HG02970 (cell line): Measurements from ENCODE around the gene CLEC7A.

Experiments used
- ATAC-seq: cut with Tn5 transposase; IDR thresholded peaks from one replicate; pipeline ENCODE4 v1.9.1; 2021; ENCODE audit warnings: mild to moderate bottlenecking, moderate library complexity, moderate number of reproducible peaks; ENCODE audit not compliant: unreplicated experiment, low FRiP score

Gene CLEC7A

GRCh38 chr12:10097521-10097920, 32.5 kb downstream of the CLEC7A start:
- ATAC-seq: no peak

GRCh38 chr12:10095971-10096370, 34.0 kb downstream of the CLEC7A start:
- ATAC-seq: no peak

- no peak for ATAC-seq
Measured at GRCh38 chr12:10094646-10095395, 35.2 kb downstream of the CLEC7A start.

- ATAC-seq: no peak
Measured at GRCh38 chr12:10088955-10089900, 40.8 kb downstream of the CLEC7A start.

GRCh38 chr12:10088031-10088430, 42.0 kb downstream of the CLEC7A start:
- ATAC-seq: no peak

GRCh38 chr12:10086387-10086786, 43.6 kb downstream of the CLEC7A start:
- no peak for ATAC-seq

- no peak for ATAC-seq
Measured at GRCh38 chr12:10084733-10085132, 45.3 kb downstream of the CLEC7A start.

GRCh38 chr12:10082117-10082874, 47.7 kb downstream of the CLEC7A start:
- no peak for ATAC-seq

- no peak for ATAC-seq
Measured at GRCh38 chr12:10075451-10075850, 54.5 kb downstream of the CLEC7A start.

GRCh38 chr12:10073261-10073660, 56.7 kb downstream of the CLEC7A start:
- ATAC-seq: no peak

- ATAC-seq: no peak
Measured at GRCh38 chr12:10072131-10072530, 57.9 kb downstream of the CLEC7A start.

- no peak for ATAC-seq
Measured at GRCh38 chr12:10070380-10070779, 59.6 kb downstream of the CLEC7A start.

GRCh38 chr12:10069976-10070375, 60.0 kb downstream of the CLEC7A start:
- ATAC-seq: no peak

GRCh38 chr12:10069099-10069498, 60.9 kb downstream of the CLEC7A start:
- no peak for ATAC-seq

- ATAC-seq: no peak
Measured at GRCh38 chr12:10068644-10069043, 61.4 kb downstream of the CLEC7A start.

GRCh38 chr12:10067942-10068341, 62.1 kb downstream of the CLEC7A start:
- ATAC-seq: no peak

GRCh38 chr12:10067264-10067663, 62.7 kb downstream of the CLEC7A start:
- ATAC-seq: no peak
